Measurements from ENCODE around the gene PPM1N.

The PPM1N gene

GRCh38 chr19:45492627-45493470 lies 5.4 kb upstream of the PPM1N start:
- TF ChIP-seq GATA3 (IDR thresholded peaks at IDR 0.05; ENCODE audit: low read depth, low read length): no peak

- no peak for TF ChIP-seq GATA2 (IDR thresholded peaks at IDR 0.05; ENCODE audit: low read depth, low read length)
- no peak for TF ChIP-seq GATA3 (IDR thresholded peaks at IDR 0.05; ENCODE audit: low read depth, low read length)
These were observed 3.9 kb upstream of the PPM1N start for GRCh38 chr19:45494261-45494916.

- TF ChIP-seq GATA2 (IDR thresholded peaks at IDR 0.05; ENCODE audit: low read depth, low read length): no peak
- TF ChIP-seq GATA3 (IDR thresholded peaks at IDR 0.05; ENCODE audit: low read depth, low read length): no peak
These were observed 3.1 kb upstream of the PPM1N start for GRCh38 chr19:45495178-45495577.

- TF ChIP-seq GATA2 (IDR thresholded peaks at IDR 0.05; ENCODE audit: low read depth, low read length) (no peak), GATA3 (IDR thresholded peaks at IDR 0.05; ENCODE audit: low read depth, low read length) (no peak)
These were observed 1.8 kb upstream of the PPM1N start for GRCh38 chr19:45496349-45496953.

GRCh38 chr19:45497791-45498190 lies 452 bp upstream of the PPM1N start:
- TF ChIP-seq GATA3 (IDR thresholded peaks at IDR 0.05; ENCODE audit: low read depth, low read length) (no peak), GATA2 (IDR thresholded peaks at IDR 0.05; ENCODE audit: low read depth, low read length) (no peak)

DNA sequence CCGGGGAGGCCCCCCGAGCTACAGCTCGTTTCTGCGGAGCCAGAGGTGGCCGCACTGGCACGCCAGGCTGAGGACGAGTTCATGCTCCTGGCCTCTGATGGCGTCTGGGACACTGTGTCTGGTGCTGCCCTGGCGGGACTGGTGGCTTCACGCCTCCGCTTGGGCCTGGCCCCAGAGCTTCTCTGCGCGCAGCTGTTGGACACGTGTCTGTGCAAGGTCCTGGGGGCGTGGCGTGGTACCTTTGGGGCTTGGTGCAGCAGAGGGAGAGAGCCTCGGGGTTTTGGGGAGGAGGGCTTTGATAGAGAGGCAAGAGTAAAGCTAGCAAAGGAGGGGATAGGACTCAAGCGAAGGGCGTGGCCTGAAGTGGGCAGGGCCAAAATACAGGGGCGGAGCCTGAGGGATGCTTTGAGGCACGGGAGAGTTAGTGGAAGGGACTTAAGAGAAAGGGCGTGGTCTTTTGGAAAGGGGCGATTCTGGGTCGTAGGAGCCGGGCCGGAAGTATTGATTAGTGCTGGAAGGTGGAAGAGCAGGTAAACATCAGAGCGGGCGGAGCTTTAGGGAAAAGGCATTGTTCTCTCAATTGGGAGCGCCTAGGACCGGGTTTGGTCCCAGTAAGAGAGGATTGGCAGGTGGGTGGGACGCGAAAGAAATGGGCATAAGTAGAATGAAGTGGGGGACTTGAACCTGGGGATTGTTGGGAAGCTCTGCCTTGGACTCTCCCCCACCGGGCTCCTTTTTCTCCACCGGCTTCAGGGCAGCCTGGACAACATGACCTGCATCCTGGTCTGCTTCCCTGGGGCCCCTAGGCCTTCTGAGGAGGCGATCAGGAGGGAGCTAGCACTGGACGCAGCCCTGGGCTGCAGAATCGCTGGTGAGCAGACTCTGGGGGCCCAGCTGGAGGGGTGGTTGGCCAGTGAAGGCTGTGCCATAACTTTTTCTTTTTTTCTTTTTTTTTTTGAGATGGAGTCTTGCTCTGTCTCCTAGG lies 1.2 kb downstream of the PPM1N start:
- TF ChIP-seq GATA2 (IDR thresholded peaks at IDR 0.05; ENCODE audit: low read depth, low read length) (no peak), GATA3 (IDR thresholded peaks at IDR 0.05; ENCODE audit: low read depth, low read length) (no peak)

DNA sequence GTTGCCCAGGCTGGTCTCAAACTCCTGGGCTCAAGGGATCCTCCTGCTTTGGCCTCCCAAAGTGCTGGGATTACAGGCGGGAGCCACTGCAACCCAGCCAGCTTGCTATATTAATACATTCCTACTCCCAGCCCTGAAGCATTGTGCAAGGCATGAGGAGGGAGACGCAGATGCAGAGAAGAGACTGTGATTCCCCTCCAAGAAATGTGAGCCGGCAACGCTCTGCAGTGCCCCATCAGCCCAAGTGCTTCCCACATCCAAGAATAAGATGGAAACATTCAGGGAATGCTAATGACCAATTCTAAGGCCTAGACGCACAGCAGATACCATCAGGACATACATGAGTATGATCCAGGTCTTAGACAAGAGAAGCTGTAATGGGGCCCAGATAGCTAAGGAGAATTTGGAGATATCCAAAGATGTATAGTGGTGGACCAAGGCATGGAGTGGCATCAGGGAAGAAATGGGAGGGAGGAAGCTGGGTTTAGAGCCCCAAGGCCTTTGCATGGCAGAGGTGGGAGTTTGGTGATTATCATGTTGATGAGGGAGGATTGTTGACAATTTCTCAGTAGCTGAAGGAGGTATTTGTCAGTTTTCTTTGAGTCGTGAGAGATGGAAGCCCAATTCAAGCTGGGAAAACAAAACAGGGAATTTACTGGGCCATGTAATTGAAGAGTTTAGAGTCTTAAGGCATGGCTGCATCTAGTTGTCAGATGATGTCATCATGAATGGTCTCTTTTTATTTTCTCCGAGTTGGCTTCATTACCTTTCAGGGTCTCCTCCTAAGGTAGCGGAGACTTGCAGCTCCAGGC lies 2.9 kb downstream of the PPM1N start:
- TF ChIP-seq GATA3 (IDR thresholded peaks at IDR 0.05; ENCODE audit: low read depth, low read length): no peak
- TF ChIP-seq GATA2 (IDR thresholded peaks at IDR 0.05; ENCODE audit: low read depth, low read length): no peak

DNA sequence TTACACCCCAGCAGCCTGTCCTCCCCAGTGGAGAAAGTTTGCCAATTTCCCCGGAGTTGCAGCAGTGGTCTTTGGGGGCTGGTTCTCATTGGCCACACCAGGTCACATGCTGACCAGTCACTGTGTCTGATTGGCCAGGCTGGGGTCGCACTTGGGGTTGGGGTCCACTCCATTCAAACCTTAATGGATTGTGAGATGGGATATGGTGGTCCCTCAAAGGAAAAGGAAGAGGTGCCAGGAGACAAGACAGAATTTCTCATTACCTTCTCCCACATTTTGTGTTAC lies 3.4 kb downstream of the PPM1N start:
- TF ChIP-seq GATA3 (IDR thresholded peaks at IDR 0.05; ENCODE audit: low read depth, low read length): no peak
- TF ChIP-seq GATA2 (IDR thresholded peaks at IDR 0.05; ENCODE audit: low read depth, low read length): no peak

DNA sequence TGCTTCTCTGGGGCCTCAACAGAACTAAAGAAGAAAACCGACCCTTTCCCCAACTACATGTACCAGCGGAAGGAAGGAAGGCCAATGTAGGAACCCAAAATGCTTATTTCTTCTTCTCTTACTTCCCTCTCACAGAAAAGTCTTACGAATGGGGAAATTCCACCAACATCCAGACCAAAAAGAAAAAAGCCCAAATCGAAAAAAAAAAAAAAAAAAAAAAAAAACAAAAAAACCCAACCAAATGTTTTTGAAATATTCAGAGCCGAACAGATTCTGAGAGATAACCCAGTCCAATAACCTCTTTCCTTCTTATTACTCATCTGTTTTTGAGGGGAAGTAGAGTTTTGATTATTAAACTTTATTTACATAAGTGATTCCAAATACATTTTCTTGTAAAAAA lies 3.9 kb downstream of the PPM1N start:
- TF ChIP-seq GATA3 (IDR thresholded peaks at IDR 0.05; ENCODE audit: low read depth, low read length): no peak
- TF ChIP-seq GATA2 (IDR thresholded peaks at IDR 0.05; ENCODE audit: low read depth, low read length): no peak

DNA sequence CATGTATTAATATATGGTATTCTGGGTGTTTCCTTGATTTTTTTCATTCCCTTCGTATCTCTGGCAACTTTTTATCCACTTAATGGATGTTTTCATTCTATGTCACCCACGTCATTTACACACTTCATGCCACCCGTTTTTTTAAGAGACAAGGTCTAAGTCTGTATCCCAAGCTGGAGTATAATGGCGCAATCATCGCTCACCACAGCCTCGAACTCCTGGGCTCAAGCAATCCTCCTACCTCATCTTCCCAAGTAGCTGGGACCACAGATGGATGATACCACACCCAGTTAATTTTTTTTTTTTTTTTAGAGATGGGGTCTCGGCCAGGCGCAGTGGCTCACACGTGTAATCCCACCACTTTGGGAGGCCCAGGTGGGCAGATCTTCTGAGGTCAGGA lies 5.7 kb downstream of the PPM1N start:
- TF ChIP-seq GATA3 (IDR thresholded peaks at IDR 0.05; ENCODE audit: low read depth, low read length) (no peak), GATA2 (IDR thresholded peaks at IDR 0.05; ENCODE audit: low read depth, low read length) (no peak)

- TF ChIP-seq GATA2 (IDR thresholded peaks at IDR 0.05; ENCODE audit: low read depth, low read length) (no peak), GATA3 (IDR thresholded peaks at IDR 0.05; ENCODE audit: low read depth, low read length) (no peak)
These were observed 7.1 kb downstream of the PPM1N start for GRCh38 chr19:45505151-45505995.

GRCh38 chr19:45505996-45506245 lies 7.7 kb downstream of the PPM1N start:
- TF ChIP-seq GATA3 (IDR thresholded peaks at IDR 0.05; ENCODE audit: low read depth, low read length): no peak
- no peak for TF ChIP-seq GATA2 (IDR thresholded peaks at IDR 0.05; ENCODE audit: low read depth, low read length)

All from SH-SY5Y (cell line).